Testis (tissue), 3 donors: ENCODE results near the gene ALDH1L1. TPM values are rescaled to one million over a fixed set of nuclear protein-coding genes. Genes with fewer than 3 reads are reported as not detected.

Source experiments
- DNase-seq: peaks from one replicate; pipeline ENCODE4 v3.0.0-alpha.2; 2019
- H3K27ac ChIP-seq, 2 donors: fragments of 200-600 bp; sonication (generic); one replicate each; pipeline ENCODE4 v1.5.1; 2019
- H3K27me3 ChIP-seq: fragments of 200-600 bp; sonication (generic); one replicate; pipeline ENCODE4 v1.5.1; 2019
- H3K36me3 ChIP-seq: fragments of 200-600 bp; sonication (generic); one replicate; pipeline ENCODE4 v1.5.1; 2017; ENCODE audit warnings: low read depth; ENCODE audit errors: missing control alignments
- H3K4me1 ChIP-seq: fragments of 200-600 bp; sonication (generic); one replicate; pipeline ENCODE4 v1.5.1; 2019
- H3K4me3 ChIP-seq, 2 donors: fragments of 200-600 bp; sonication (generic); one replicate each; pipeline ENCODE4 v1.5.1; 2017 to 2019
- H3K9me3 ChIP-seq: fragments of 200-600 bp; sonication (generic); one replicate; pipeline ENCODE4 v1.5.1; 2017
- POLR2A ChIP-seq: fragments of 450-650 bp; IDR thresholded peaks from one replicate; pipeline ENCODE4 v1.6.1; 2017; ENCODE audit warnings: antibody characterized with exemption, mild to moderate bottlenecking, moderate library complexity
- WGBS, 2 donors: methylation state at CpG; one replicate each; pipeline ENCODE4 v1.1.5; 2018; 5-methylcytosine and 5-hydroxymethylcytosine counted together
- intact Hi-C: fragments of 100-400 bp; cut with DNase I; formaldehyde crosslinking; loops from one replicate; pipeline ENCODE4 v1.15.1; 2023; ENCODE audit warnings: low total_unique reads
- polyA plus RNA-seq: library from polyadenylated mRNA; stranded (reverse); fragments of 350-450 nt; fragmentation: Illumina TruSeq; extraction: RNeasy Lipid Tissue Mini Kit (QIAGEN cat#74804); gene quantifications from one replicate; pipeline ENCODE4 v1.2.3, GENCODE V29; 2014; ENCODE audit warnings: low read depth, low replicate concordance; ENCODE audit not compliant: insufficient read depth
- total RNA-seq, 2 donors: library from RNA; depleted of rRNA; stranded (reverse); fragments of >200 nt; gene quantifications; one replicate each; pipeline ENCODE4 v1.2.3, GENCODE V29; 2016
- TF ChIP-seq, protein P1 (sequence below), 3 experiments: fragments of 450-650 bp in 2 of 3; fragments of 200-600 bp in 1 of 3; sonication (generic) in 1 of 3; IDR thresholded peaks; one replicate each; pipeline ENCODE4 v1.5.1; 2016 to 2019; ENCODE audit warnings: antibody characterized with exemption in 3 of 3, mild to moderate bottlenecking in 2 of 3, moderate library complexity in 1 of 3

Gene ALDH1L1
- total and polyA plus RNA-seq, 3 donors from 2014 or later: 19.6 to 73.8 (median 67.5) TPM

DNA sequence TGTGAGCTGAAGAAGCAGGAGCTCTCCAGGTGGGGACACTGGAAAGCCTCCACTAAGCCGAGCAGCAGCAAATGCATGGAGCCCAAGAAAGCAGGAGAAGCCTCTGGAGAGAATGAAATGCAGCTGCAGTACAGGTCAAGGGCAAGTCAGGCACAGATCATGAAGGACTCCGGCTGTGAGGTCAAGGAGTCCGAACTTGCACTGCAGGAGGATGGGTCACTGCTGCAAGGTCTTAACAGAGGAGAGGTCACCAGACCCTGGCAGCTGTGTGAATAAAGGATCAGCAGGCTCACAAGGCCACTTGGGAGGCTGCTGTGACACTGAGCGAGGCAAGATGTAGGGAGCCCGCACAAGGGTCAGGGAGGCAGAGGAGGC is 71.7 kb downstream of the ALDH1L1 start:
- no peaks in the 10 kb centered on the region for H3K9me3 ChIP-seq
- intact Hi-C loops: no loop called here
- no peak overlapping the region for H3K27ac ChIP-seq
- H3K4me3 ChIP-seq: no peak overlapping the region
- DNase-seq: peak; percentile 13
- 57 to 63% methylated on average over 5 of the region's 5 CpGs for WGBS, 2 donors
- H3K4me1 ChIP-seq: no peaks in the 10 kb centered on the region
- TF ChIP-seq, protein P1, sequence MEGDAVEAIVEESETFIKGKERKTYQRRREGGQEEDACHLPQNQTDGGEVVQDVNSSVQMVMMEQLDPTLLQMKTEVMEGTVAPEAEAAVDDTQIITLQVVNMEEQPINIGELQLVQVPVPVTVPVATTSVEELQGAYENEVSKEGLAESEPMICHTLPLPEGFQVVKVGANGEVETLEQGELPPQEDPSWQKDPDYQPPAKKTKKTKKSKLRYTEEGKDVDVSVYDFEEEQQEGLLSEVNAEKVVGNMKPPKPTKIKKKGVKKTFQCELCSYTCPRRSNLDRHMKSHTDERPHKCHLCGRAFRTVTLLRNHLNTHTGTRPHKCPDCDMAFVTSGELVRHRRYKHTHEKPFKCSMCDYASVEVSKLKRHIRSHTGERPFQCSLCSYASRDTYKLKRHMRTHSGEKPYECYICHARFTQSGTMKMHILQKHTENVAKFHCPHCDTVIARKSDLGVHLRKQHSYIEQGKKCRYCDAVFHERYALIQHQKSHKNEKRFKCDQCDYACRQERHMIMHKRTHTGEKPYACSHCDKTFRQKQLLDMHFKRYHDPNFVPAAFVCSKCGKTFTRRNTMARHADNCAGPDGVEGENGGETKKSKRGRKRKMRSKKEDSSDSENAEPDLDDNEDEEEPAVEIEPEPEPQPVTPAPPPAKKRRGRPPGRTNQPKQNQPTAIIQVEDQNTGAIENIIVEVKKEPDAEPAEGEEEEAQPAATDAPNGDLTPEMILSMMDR (IDR thresholded peaks at IDR 0.05): no peak
- TF ChIP-seq POLR2A: no peak
- no peaks in the 10 kb centered on the region for H3K27me3 ChIP-seq
- H3K36me3 ChIP-seq: no peaks in the 10 kb centered on the region

DNA sequence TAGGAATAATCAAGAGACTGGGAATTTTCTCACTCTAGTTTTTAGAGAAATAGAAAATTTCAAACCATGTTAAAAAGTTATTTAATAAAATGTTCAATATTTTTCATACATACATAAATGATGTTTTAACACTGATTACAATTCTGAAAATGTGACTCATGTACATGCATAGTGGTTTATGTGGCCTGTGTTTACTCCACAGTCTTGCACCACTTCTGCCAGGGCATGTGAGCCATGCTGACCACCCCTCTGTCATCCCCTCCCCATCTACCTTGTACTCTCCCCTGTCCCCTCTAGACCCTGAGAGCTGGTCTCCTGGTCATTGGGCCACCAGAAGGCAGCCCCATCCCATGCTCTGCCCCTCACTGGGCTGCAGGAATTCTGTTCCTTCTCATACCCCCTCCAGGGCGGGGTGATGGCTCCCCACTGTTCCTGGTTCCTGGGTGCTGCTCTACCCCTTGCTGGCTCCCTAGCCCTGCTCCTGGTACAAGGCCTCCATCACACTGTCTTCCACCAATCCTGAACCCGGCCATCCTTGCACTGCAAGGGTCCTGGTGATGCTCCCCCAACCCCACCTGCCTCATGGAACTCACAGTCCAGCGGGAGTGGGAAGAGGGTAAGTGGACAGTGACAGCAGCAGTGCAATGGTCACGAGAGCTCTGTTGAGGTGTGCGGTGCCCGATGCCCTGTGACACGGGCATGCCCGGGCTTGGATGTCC is 72.3 kb downstream of the ALDH1L1 start:
- Histone ChIP-seq H3K4me1 (no peaks in the 10 kb centered on the region), H3K36me3 (no peaks in the 10 kb centered on the region), H3K27ac (no peak overlapping the region), H3K27me3 (no peaks in the 10 kb centered on the region), H3K9me3 (no peaks in the 10 kb centered on the region), H3K4me3 (no peak overlapping the region)
- TF ChIP-seq, protein P1 (IDR thresholded peaks at IDR 0.05): no peak
- TF ChIP-seq POLR2A: no peak
- DNase-seq: peak; percentile 5
- WGBS, 2 donors: 87 to 89% methylated on average over 3 to 8 of the region's 8 CpGs
- intact Hi-C loops: no loop called here

DNA sequence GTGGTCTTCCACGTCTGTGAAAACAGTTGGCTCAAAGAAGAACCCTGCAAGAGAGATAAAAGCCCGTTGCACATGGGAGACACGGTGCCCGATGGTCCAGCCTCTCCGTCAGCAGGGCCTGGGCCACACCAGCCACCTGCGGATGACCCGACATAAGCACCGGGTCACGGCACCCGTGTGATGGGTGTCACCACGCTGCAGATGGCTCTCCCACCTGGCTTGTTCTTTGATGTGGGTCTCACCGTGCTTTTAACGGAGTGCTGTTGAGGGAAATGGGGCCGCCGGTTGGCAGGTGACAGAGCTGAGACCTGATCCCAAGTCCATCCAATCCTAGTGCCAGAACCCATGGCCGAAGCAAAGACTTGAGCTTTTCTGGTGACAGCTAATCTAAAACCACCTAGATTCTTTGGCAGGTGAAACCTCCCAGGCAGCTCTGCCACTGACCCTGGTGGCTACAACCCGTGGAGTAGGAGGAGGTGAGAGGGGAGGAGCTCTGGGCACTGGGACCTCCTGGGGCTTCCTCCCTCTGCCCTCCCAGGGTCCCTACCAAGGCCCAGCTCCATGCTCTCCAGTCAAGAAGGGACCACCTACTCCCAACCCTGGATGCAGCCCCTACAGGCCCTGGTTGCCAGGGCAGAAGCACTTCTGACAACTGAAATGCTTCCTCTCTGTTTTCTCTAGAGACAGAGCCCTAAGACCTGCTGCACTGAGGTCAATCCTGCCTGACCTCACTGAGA is 73.0 kb downstream of the ALDH1L1 start:
- H3K36me3 ChIP-seq: no peaks in the 10 kb centered on the region
- TF ChIP-seq, protein P1 (IDR thresholded peaks at IDR 0.05): no peak
- TF ChIP-seq POLR2A: no peak
- no peak overlapping the region for H3K27ac ChIP-seq
- H3K4me1 ChIP-seq: no peaks in the 10 kb centered on the region
- no peaks in the 10 kb centered on the region for H3K9me3 ChIP-seq
- no peaks in the 10 kb centered on the region for H3K27me3 ChIP-seq
- 88 to 100% methylated on average over 1 to 17 of the region's 17 CpGs for WGBS, 2 donors
- intact Hi-C loops: no loop called here
- peak; percentile 4 for DNase-seq
- no peak overlapping the region for H3K4me3 ChIP-seq

DNA sequence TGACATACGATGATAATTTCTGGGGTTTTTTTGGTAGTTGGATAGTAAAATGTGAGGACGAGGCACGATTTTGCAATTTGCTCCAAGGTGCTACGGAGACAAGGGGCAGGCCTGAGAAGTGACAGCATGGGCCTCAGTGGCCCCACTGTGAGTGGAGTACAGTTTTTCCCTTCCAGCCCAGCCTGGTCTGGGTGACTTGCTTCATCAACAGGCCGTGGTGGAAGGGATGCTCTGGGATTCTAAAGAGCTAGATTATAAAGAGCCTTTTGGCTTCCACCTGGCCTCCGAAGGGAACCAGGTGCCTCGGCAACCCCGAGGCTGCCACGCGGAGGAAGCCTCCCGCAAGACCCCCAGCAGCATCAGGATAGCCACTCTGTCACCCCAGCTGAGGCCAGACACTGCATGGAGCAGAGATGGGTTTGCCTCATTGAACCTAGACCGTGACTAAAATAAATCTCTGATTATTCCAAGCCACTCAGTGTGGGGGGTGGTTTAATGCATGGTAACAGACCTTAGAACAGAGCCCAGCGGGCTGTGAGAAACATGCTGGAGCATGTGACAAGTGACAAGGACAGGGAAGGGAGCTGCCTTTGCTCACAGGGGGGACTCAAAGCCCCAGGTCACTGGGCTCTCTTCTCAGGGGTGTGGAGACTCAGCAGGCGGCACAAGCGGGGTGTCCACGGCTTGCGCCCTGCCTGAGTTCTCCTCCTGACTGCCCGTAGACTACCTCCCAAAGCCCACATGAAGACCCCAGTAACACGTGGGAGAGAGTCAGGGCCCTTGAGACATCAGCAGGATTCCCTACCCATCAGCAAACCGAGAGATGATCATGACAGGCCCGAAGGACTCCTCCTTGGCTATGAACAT is 73.8 kb downstream of the ALDH1L1 start:
- Histone ChIP-seq H3K36me3 (no peaks in the 10 kb centered on the region), H3K27ac (no peak overlapping the region), H3K4me1 (no peaks in the 10 kb centered on the region), H3K9me3 (no peaks in the 10 kb centered on the region), H3K4me3 (no peak overlapping the region), H3K27me3 (no peaks in the 10 kb centered on the region)
- WGBS, 2 donors: 90 to 94% methylated on average over 20 to 21 of the region's 21 CpGs
- DNase-seq: no peak
- TF ChIP-seq POLR2A: no peak
- TF ChIP-seq, protein P1 (IDR thresholded peaks at IDR 0.05): no peak
- intact Hi-C loops: no loop called here
